Neural cell (in vitro differentiated cells): Measurements from ENCODE around the gene CHD6. TPM values are rescaled to one million over a fixed set of nuclear protein-coding genes. Genes with fewer than 3 reads are reported as not detected.
"Not testable (repeated sequence)": the region's sequence is repeated elsewhere in the genome, so short reads cannot be mapped to it uniquely, and the experiment has no call there.

ENCODE experiments used
- H2AFZ ChIP-seq: fragments of 200-600, 300-800 bp; sonication (generic), shearing (Covaris generic); 2 replicates; pipeline ENCODE4 v1.6.0; 2014; ENCODE audit warnings: low read depth, mild to moderate bottlenecking, antibody characterized with exemption, low read length, moderate library complexity
- H3F3A ChIP-seq: fragments of 200-600 bp; shearing (Covaris generic); 2 replicates; pipeline ENCODE4 v1.6.1; 2016; ENCODE audit warnings: mild to moderate bottlenecking, moderate library complexity, mixed read lengths, antibody characterized with exemption, low read length; ENCODE audit not compliant: insufficient read depth, poor library complexity, severe bottlenecking
- H3K27ac ChIP-seq: fragments of 200-600, 300-800 bp; sonication (generic), shearing (Covaris generic); 2 replicates; pipeline ENCODE4 v1.5.1; 2014; ENCODE audit warnings: mild to moderate bottlenecking, low read length, moderate library complexity
- H3K27me3 ChIP-seq: fragments of 300-800, 200-600 bp; sonication (generic), shearing (Covaris generic); 2 replicates; pipeline ENCODE4 v1.6.0; 2014; ENCODE audit warnings: mild to moderate bottlenecking, low read depth, low read length, moderate library complexity; ENCODE audit not compliant: insufficient read depth
- H3K36me3 ChIP-seq: fragments of 300-800, 200-600 bp; sonication (generic), shearing (Covaris generic); 2 replicates; pipeline ENCODE4 v1.5.1; 2014; ENCODE audit warnings: mild to moderate bottlenecking, antibody characterized with exemption, low read length, moderate library complexity; ENCODE audit not compliant: insufficient read depth
- H3K4me2 ChIP-seq: fragments of 300-800, 200-600 bp; sonication (generic), shearing (Covaris generic); 2 replicates; pipeline ENCODE4 v1.6.0; 2014; ENCODE audit warnings: mild to moderate bottlenecking, low read length
- H3K4me3 ChIP-seq: fragments of 300-800, 200-600 bp; sonication (generic), shearing (Covaris generic); 2 replicates; pipeline ENCODE4 v1.5.1; 2014; ENCODE audit warnings: mild to moderate bottlenecking, low read length, moderate library complexity
- H3K79me2 ChIP-seq: fragments of 200-600 bp; shearing (Covaris generic); replicated peaks from 2 replicates; pipeline ENCODE4 v1.6.0; 2014; ENCODE audit warnings: mild to moderate bottlenecking, low read length, moderate library complexity; ENCODE audit not compliant: insufficient read depth
- H3K9ac ChIP-seq: fragments of 300-800, 200-600 bp; sonication (generic), shearing (Covaris generic); 2 replicates; pipeline ENCODE4 v1.6.1; 2016; ENCODE audit warnings: mild to moderate bottlenecking, low read length, mixed read lengths
- H3K9me2 ChIP-seq: fragments of 200-600 bp; shearing (Covaris generic); 2 replicates; pipeline ENCODE4 v1.6.1; 2016; ENCODE audit warnings: mild to moderate bottlenecking, low read length, mixed read lengths; ENCODE audit not compliant: insufficient read depth
- H3K9me3 ChIP-seq: fragments of 200-600, 300-800 bp; sonication (generic), shearing (Covaris generic); 2 replicates; pipeline ENCODE4 v1.6.1; 2016; ENCODE audit warnings: mild to moderate bottlenecking, mixed run types, low read length, moderate library complexity, mixed read lengths
- H4K20me1 ChIP-seq: fragments of 200-600 bp; shearing (Covaris generic); 2 replicates; pipeline ENCODE4 v1.6.1; 2016; ENCODE audit warnings: mild to moderate bottlenecking, mixed run types; ENCODE audit not compliant: insufficient read depth
- CTCF ChIP-seq: fragments of 450-650 bp; IDR thresholded peaks from 2 replicates; pipeline ENCODE4 v1.5.1; 2014; ENCODE audit warnings: antibody characterized with exemption, mild to moderate bottlenecking, moderate library complexity; ENCODE audit not compliant: poor library complexity, severe bottlenecking
- EP300 ChIP-seq: fragments of 450-650 bp; conservative IDR thresholded peaks from 2 replicates; pipeline ENCODE4 v1.6.1; 2014; ENCODE audit warnings: antibody characterized with exemption, mild to moderate bottlenecking, moderate library complexity; ENCODE audit not compliant: poor library complexity, severe bottlenecking
- EZH2 ChIP-seq: fragments of 200-600, 300-800 bp; shearing (Covaris generic), sonication (generic); IDR thresholded peaks from 2 replicates; pipeline ENCODE4 v1.6.1; 2014; ENCODE audit warnings: antibody characterized with exemption, low read length, borderline replicate concordance, mild to moderate bottlenecking; ENCODE audit not compliant: insufficient read depth, poor library complexity, severe bottlenecking
- MXI1 ChIP-seq: fragments of 450-650 bp; conservative IDR thresholded peaks from 2 replicates; pipeline ENCODE4 v1.6.1; 2014; ENCODE audit warnings: antibody characterized with exemption, mild to moderate bottlenecking; ENCODE audit not compliant: poor library complexity, severe bottlenecking
- POLR2AphosphoS5 ChIP-seq: IDR thresholded peaks from 2 replicates; pipeline ENCODE4 v1.6.1; 2012
- RAD21 ChIP-seq: fragments of 450-650 bp; conservative IDR thresholded peaks from 2 replicates; pipeline ENCODE4 v1.6.1; 2014; ENCODE audit warnings: antibody characterized with exemption, mild to moderate bottlenecking, moderate library complexity
- SMC3 ChIP-seq: fragments of 450-650 bp; conservative IDR thresholded peaks from 2 replicates; pipeline ENCODE4 v1.6.1; 2014; ENCODE audit warnings: antibody characterized with exemption, mild to moderate bottlenecking, moderate library complexity; ENCODE audit not compliant: poor library complexity
- TAF1 ChIP-seq: IDR thresholded peaks from 2 replicates; pipeline ENCODE4 v1.6.1; 2012; ENCODE audit warnings: low read depth
- polyA plus RNA-seq: library from polyadenylated mRNA; depleted of rRNA; stranded (reverse); fragments of >200 nt; gene quantifications from 2 replicates; pipeline ENCODE4 v1.2.3, GENCODE V29; 2014
- TF ChIP-seq, protein P1 (sequence below): IDR thresholded peaks from 2 replicates; pipeline ENCODE4 v1.6.1; 2012; ENCODE audit warnings: borderline replicate concordance

The CHD6 gene
- polyA plus RNA-seq, 1 donor from 2014 or later = 22.9 TPM

- not testable (repeated sequence) for H3K36me3 ChIP-seq, H3K79me2 ChIP-seq, H3K9ac ChIP-seq, H4K20me1 ChIP-seq, H3K4me2 ChIP-seq, H3F3A ChIP-seq, H2AFZ ChIP-seq, H3K4me3 ChIP-seq, H3K9me2 ChIP-seq, H3K27me3 ChIP-seq, H3K27ac ChIP-seq, H3K9me3 ChIP-seq
Measured at GRCh38 chr20:41535551-41535950, 82.6 kb downstream of the CHD6 start.

DNA sequence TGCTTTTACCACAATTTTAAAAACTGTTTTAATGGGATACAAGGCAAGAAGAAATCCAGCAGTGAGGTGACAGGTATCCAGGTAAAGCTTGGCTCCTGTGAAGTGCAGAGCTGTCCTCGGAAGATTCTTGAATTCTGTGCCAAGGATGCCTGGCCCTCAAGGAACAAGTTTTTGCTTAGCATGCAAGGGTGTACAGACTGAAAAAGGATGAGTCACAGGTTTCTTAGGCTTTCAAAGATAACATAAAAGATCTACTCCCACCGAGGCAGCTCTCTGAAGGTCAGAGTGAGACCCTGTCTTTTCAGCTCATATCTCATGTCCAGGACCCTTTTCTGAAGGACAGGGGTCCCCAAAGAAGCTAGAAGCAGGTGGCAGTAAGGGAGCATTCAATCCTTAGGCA, 83.3 kb downstream of the CHD6 start:
- TF ChIP-seq, protein P1, sequence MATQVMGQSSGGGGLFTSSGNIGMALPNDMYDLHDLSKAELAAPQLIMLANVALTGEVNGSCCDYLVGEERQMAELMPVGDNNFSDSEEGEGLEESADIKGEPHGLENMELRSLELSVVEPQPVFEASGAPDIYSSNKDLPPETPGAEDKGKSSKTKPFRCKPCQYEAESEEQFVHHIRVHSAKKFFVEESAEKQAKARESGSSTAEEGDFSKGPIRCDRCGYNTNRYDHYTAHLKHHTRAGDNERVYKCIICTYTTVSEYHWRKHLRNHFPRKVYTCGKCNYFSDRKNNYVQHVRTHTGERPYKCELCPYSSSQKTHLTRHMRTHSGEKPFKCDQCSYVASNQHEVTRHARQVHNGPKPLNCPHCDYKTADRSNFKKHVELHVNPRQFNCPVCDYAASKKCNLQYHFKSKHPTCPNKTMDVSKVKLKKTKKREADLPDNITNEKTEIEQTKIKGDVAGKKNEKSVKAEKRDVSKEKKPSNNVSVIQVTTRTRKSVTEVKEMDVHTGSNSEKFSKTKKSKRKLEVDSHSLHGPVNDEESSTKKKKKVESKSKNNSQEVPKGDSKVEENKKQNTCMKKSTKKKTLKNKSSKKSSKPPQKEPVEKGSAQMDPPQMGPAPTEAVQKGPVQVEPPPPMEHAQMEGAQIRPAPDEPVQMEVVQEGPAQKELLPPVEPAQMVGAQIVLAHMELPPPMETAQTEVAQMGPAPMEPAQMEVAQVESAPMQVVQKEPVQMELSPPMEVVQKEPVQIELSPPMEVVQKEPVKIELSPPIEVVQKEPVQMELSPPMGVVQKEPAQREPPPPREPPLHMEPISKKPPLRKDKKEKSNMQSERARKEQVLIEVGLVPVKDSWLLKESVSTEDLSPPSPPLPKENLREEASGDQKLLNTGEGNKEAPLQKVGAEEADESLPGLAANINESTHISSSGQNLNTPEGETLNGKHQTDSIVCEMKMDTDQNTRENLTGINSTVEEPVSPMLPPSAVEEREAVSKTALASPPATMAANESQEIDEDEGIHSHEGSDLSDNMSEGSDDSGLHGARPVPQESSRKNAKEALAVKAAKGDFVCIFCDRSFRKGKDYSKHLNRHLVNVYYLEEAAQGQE = no peak
- TF ChIP-seq EZH2 = no peak
- TF ChIP-seq EP300 = no peak
- no peak for TF ChIP-seq CTCF
- TF ChIP-seq POLR2AphosphoS5 = no peak
- no peak for TF ChIP-seq RAD21
- TF ChIP-seq SMC3 = no peak
- no peak for TF ChIP-seq MXI1
- no peak for TF ChIP-seq TAF1
- no peaks in the 10 kb centered on the region for H3K9me2 ChIP-seq
- H3K4me2 ChIP-seq = no peak overlapping the region
- H2AFZ ChIP-seq = no peak overlapping the region
- peaks cover 9% of the 10 kb centered on the region for H3K79me2 ChIP-seq
- H3K36me3 ChIP-seq = no peaks in the 10 kb centered on the region
- no peaks in the 10 kb centered on the region for H3K27me3 ChIP-seq
- no peak overlapping the region for H3K9ac ChIP-seq
- peaks cover 6% of the 10 kb centered on the region for H3K9me3 ChIP-seq
- no peaks in the 10 kb centered on the region for H3F3A ChIP-seq
- no peak overlapping the region for H3K27ac ChIP-seq
- no peak overlapping the region for H3K4me3 ChIP-seq
- no peaks in the 10 kb centered on the region for H4K20me1 ChIP-seq

GRCh38 chr20:41534170-41534569, 84.0 kb downstream of the CHD6 start:
- Histone ChIP-seq H3K9me2 (no peaks in the 10 kb centered on the region), H3K9me3 (peaks cover 6% of the 10 kb centered on the region), H3K9ac (no peak overlapping the region), H3K79me2 (peaks cover 10% of the 10 kb centered on the region), H3K27ac (no peak overlapping the region), H3K4me2 (no peak overlapping the region), H3F3A (no peaks in the 10 kb centered on the region), H3K4me3 (no peak overlapping the region), H3K36me3 (no peaks in the 10 kb centered on the region), H2AFZ (no peak overlapping the region), H3K27me3 (no peaks in the 10 kb centered on the region), H4K20me1 (no peaks in the 10 kb centered on the region)
- TF ChIP-seq RAD21 (no peak), TAF1 (no peak), MXI1 (no peak), CTCF (no peak), EP300 (no peak), POLR2AphosphoS5 (no peak), EZH2 (no peak), SMC3 (no peak)
- TF ChIP-seq, protein P1 = no peak
